Umbilical cord (tissue), 2 donors: ENCODE results near the gene HDAC4. TPM values are rescaled to one million over a fixed set of nuclear protein-coding genes. Genes with fewer than 3 reads are reported as not detected.

Experiments
- DNase-seq: peaks from one replicate; pipeline ENCODE4 v3.0.0-alpha.2; 2015; ENCODE audit warnings: low spot score
- total RNA-seq: library from RNA; depleted of rRNA; stranded (reverse); fragments of >200 nt; gene quantifications from one replicate; pipeline ENCODE4 v1.2.3, GENCODE V29; 2014; ENCODE audit warnings: low replicate concordance; ENCODE audit not compliant: insufficient read depth

Gene HDAC4
- total RNA-seq, 1 donor from 2014 or later = 99.4 TPM

DNA sequence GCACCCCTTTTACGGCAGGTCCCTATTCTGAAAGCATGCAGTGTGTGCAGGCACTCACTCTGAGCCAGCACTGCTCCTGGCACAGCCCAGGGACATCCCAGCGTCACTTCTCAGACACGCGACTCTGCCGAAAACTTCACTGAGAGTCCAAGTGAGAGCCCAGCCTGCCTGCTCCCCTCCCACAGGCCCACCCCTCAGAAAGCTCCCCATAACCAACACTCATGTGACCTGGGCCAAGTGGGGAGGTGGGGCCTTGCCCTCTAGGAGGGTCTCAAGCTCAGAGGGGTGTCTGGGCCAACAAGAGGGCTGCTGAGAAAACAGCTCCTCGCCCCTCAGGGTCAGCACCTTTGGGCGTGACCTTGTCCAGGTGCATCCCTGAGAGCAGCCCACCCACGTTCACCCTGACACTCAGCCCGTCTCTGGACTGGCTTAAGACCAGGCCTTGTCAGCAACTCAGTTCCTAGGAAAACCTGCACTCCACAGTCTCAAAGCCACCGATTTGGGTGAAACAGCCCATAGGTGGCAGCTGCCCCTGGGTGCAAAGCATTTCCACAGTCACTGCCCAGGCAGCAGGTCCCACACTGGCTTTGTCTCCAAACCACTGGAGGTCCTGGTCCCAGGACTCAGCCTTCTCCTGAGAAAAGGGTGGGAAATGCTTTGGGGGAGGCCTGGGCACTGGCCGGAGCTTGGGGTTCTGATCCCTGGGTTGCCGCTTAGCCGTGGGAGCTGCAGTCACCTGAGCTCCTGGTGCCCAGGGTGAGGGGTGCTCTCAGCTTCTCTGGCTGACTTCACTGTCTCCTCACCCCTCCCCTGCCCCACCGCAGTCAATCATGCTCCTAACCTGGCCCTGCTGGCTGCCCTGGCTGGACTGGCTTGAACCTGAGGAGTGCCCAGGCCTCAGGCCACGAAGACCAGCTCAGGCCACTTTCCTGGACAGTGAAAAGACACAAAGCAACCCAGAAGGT is 209.6 kb downstream of the HDAC4 start:
- no peak for DNase-seq

DNA sequence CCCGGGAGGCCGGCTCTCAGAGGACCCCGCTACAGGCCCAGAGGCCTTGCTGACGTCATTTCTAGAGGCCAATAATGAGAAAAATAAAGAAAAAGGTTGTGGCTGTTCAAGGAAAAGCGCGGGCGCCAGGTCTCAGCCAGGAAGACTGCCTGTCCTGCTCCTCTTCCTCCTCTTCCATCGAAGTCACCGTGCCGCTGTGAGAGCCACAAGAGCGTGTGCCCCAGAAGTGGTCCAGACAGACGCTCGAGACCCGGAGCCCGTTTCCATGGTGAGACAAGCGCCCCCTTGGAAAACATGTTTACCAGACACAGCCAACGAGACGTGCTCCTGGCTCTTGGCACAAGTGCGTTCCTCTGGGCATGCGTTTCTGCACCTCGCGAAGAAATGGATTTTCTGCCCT is 210.5 kb downstream of the HDAC4 start:
- DNase-seq = no peak

DNA sequence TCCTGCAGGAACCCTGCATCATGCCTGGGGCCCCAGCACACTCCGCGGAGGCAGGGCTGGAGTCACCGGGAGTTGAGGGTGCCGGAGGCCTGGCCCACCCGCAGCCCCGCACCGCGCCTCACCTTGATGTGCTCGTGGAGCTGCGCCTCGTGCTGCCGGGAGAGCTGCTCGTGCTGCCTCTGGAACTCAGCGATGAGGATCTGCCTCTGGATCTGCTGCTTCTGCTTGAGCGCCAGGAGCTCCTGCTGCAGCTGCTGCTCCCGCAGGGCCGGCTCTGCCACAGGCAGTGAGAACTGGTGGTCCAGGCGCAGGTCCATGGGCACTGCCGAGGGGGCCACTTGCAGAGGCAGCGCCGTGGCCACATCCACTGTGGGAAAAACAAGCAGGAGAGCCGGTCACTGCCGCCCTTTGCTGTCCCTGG is 211.1 kb downstream of the HDAC4 start:
- DNase-seq = no peak

DNA sequence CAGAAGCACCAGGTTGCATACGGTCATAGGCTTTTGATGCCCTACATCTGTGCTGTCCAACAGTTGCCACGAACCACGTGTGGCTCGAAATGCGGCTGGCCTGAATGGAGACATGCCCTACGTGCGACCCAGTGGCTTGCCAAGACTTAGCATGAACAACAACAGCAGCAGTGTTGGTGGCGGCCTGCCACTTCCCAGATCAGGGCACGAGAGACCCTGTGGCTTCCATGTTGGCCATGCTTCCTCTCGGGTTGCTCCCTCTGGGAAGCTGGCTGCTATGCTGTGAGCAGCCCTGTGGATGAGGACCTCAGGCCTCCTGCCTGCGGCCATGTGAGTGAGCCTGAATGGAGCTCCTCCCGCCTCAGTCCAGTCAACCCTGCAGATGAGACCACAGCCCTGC is 212.3 kb downstream of the HDAC4 start:
- DNase-seq = no peak

- DNase-seq = no peak
Measured at GRCh38 chr2:239187464-239188253, 213.2 kb downstream of the HDAC4 start.

GRCh38 chr2:239186516-239187357 is 214.1 kb downstream of the HDAC4 start:
- no peak for DNase-seq

DNA sequence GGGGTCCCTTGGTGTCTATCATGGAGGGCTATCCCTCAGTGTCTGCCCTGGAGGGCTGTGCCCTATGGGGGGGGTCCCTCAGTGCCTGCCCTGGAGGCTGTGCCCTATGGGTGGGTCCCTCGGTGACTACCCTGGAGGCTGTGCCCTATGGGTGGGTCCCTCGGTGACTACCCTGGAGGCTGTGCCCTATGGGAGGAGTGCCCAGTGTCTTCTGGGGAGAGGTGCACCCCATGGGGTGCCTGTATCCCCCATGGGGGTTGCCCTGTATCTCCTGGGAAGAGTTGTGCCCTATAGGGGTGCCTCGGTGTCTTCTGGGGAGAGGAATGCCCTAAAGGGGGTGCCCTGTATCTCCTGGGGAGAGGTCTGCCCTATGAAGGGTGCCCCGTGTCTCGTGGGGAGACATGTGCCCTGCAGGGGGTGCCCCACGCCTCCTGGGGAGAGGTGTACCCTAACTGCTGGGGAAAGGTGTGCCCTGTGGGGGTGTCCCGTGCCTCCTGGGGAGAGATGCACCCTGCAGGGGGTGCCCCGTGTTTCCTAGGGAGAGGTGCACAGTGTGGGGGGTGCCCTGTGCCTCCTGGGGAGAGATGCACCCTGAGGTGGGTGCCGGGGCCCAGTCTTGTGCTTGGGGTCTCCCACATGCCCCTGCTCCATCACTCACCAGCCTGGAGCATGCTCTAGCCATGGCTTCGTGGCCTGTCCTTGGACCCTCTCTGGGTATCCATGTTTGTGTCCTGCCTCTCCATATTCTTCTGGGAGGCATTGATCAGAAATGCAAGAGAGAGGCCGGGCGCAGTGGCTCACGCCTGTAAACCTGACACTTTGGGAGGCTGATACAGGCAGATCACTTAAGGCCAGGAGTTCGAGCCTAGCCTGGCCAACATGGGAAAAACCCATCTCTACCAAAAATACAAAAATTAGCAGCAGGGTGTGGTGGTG is 215.6 kb downstream of the HDAC4 start:
- DNase-seq = no peak

DNA sequence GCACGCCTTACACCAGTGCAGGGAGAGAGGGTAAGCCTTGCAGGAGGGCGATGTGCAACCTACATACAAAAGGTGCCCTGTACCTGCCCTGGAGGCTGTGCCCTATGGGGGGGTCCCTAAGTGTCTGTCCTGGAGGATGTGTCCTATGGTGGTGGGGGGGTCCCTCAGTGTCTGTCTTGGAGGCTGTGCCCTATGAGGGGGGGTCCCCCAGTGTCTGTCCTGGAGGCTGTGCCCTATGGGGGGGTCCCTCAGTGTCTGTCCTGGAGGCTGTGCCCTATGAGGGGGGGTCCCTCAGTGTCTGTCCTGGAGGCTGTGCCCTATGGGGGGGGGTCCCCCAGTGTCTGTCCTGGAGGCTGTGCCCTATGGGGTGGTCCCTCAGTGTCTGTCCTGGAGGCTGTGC is 216.6 kb downstream of the HDAC4 start:
- DNase-seq = no peak

- DNase-seq = no peak
Measured at GRCh38 chr2:239182981-239183791, 217.6 kb downstream of the HDAC4 start.

- peak; percentile 32 for DNase-seq
Measured at GRCh38 chr2:239181903-239182581, 218.8 kb downstream of the HDAC4 start.

DNA sequence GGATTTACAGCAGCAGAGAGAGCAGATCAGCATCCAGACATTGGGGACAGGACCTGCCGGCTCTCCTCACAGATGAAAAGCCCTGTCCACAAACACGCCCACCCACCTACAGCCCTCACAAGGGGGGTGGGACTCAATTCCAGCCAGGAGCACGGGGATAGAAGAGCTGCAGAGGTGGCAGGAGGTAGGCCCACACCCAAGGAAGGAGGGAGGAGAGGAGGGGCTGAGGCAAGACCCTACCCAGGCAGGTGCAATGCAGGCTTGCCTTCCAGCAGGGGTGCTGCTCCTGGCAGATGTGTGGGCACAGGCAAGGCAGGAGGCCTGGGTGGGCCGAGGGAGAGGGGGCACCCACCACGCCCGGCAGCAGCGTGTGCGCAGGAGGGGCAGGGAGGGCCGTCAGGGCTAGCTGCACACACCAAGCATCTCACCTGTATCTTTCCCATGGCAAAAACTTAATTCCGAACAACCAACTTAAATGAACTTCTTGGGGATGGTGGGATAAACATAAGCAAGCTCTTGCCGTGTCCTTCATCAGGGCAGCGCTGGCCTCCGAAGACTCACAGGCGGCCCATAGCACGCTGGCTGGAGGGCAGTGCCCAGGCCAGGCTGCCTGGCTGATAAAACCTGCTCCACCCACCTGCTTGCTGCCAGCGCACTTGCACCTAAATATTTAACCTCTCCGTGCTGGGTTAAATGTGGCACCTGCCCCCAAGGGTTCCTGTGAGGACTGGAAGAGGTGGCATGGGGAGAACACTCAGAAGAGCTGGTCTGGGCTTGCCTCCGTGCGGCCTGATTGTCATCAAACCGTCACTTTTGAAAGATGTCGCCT is 219.5 kb downstream of the HDAC4 start:
- DNase-seq = no peak

- no peak for DNase-seq
Measured at GRCh38 chr2:239180526-239181073, 220.2 kb downstream of the HDAC4 start.

DNA sequence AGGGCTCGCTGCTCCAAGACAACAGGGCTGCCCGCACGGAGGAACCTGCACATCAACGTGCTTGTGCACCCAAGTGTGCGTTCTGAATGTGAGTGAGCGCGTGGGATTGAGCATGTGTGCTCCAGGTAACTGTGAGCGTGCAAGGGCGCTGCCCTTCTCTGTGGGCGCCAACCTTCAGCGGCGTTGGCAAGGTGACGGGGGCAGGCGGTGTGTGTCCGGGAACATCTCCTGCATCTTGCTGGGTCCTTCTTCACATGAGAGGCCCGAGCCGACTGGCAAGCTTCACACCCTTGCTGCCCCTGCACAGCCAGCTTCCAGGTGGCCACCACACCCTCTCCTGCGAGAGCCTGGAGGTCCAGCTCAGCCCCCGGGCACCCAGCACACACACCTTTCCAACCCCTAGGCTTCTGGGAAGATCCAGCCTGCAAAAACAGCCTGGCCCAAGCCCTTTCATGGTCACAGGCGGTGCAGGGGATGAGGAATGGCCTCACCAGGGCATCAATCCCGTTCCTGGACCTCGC is 220.9 kb downstream of the HDAC4 start:
- DNase-seq = no peak

DNA sequence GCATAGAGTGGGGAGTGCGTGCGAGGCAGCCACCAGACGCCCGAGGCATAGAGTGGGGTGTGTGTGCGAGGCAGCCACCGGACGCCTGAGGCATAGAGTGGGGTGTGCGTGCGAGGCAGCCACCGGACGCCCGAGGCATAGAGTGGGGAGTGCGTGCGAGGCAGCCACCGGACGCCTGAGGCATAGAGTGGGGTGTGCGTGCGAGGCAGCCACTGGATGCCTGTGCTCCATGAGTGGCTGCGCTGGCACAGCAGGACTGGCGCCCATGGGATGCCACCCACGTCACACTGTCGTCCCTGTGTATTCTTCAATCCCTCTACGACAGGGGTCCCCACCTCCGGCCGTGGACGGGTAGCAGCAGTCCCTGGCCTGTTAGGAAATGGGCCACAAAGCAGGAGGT is 221.9 kb downstream of the HDAC4 start:
- DNase-seq = no peak

DNA sequence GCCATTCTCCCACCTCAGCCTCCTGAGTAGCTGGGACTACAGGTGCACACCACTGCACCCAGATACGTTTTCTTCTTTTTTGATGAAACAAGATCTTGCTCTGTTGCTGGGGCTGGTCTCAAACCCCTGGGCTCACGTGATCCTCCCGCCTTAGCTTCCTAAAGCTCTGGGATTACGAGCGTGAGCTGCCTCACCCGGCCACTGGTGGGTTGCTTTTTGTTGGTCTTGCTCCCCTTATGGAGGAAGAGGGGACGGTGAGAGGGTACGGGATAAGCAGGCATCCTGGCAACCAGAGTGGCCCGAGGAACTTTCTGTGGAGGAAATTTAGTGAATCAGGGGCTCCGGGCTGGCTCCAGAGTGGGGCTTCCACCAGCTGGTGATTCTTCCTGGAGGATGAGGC is 222.3 kb downstream of the HDAC4 start:
- DNase-seq = no peak

GRCh38 chr2:239177908-239178307 is 222.9 kb downstream of the HDAC4 start:
- no peak for DNase-seq

GRCh38 chr2:239177325-239177724 is 223.5 kb downstream of the HDAC4 start:
- no peak for DNase-seq
